K562 (cell line): ENCODE measurements around the gene NTRK3. TPM values are rescaled to one million over a fixed set of nuclear protein-coding genes. Genes with fewer than 3 reads are reported as not detected.

Experiments
- ATF1 ChIP-seq, 2 experiments: fragments of 450-650 bp in 1 of 2; IDR thresholded peaks; 2 replicates each; pipeline ENCODE4 v1.6.1; 2016; ENCODE audit warnings: missing compliant biosample characterization in 1 of 2, missing genetic modification characterization in 1 of 2
- BHLHE40 ChIP-seq: IDR thresholded peaks from 2 replicates; pipeline ENCODE4 v1.6.1; 2011; ENCODE audit warnings: low read length, improper control_type of control experiment
- BRCA1 ChIP-seq, 2 experiments: fragments of 450-650 bp in 1 of 2; sonication (generic) in 1 of 2; formaldehyde crosslinking in 1 of 2; IDR thresholded peaks; 2 replicates each; pipeline versions ENCODE4 v1.5.0 to v1.6.1; 2017 to 2020; ENCODE audit warnings: mild to moderate bottlenecking in 1 of 2, missing genetic modification reagents in 1 of 2
- CBFB ChIP-seq: sonication (generic); formaldehyde crosslinking; IDR thresholded peaks from 2 replicates; pipeline ENCODE4 v1.4.0; 2020; ENCODE audit warnings: mild to moderate bottlenecking, missing genetic modification reagents
- CREB3 ChIP-seq: fragments of 450-650 bp; conservative IDR thresholded peaks from 2 replicates; pipeline ENCODE4 v1.6.1; 2016; ENCODE audit warnings: missing genetic modification characterization, low read depth, mild to moderate bottlenecking, missing compliant biosample characterization, moderate library complexity
- E4F1 ChIP-seq: fragments of 250-450 bp; sonication (Bioruptor Pico); IDR thresholded peaks from 2 replicates; pipeline ENCODE4 v1.5.0; 2021; ENCODE audit warnings: mild to moderate bottlenecking, borderline replicate concordance
- HDAC1 ChIP-seq, 2 experiments: fragments of 450-650 bp; IDR thresholded peaks; 2 replicates each; pipeline ENCODE4 v1.6.1; 2016 to 2017; ENCODE audit warnings: inconsistent platforms in 1 of 2, mild to moderate bottlenecking in 1 of 2, moderate library complexity in 1 of 2
- KAT7 ChIP-seq: sonication (generic); formaldehyde crosslinking; IDR thresholded peaks from 2 replicates; pipeline ENCODE4 v1.8.0; 2022; ENCODE audit warnings: missing genetic modification reagents, mild to moderate bottlenecking, borderline replicate concordance
- RERE ChIP-seq: sonication (generic); formaldehyde crosslinking; IDR thresholded peaks from 2 replicates; pipeline ENCODE4 v1.8.0; 2023; ENCODE audit warnings: missing genetic modification reagents, mild to moderate bottlenecking, borderline replicate concordance
- RFX1 ChIP-seq: fragments of 450-650 bp; IDR thresholded peaks from 2 replicates; pipeline ENCODE4 v1.6.1; 2016; ENCODE audit warnings: mild to moderate bottlenecking, moderate library complexity
- RNF2 ChIP-seq: sonication (generic); IDR thresholded peaks from 2 replicates; pipeline ENCODE4 v1.6.1; 2016
- TBP ChIP-seq: optimal IDR thresholded peaks from 2 replicates; pipeline ENCODE3; 2011; ENCODE audit warnings: low read depth, low read length, improper control_type of control experiment
- TFAM ChIP-seq: fragments of 250-450 bp; sonication (Bioruptor Pico); conservative IDR thresholded peaks from 2 replicates; pipeline ENCODE4 v1.5.0; 2021; ENCODE audit warnings: mild to moderate bottlenecking, moderate library complexity
- THRAP3 ChIP-seq: fragments of 450-650 bp; IDR thresholded peaks from 2 replicates; pipeline ENCODE4 v1.6.1; 2016; ENCODE audit warnings: mild to moderate bottlenecking, inconsistent platforms, borderline replicate concordance
- XRCC4 ChIP-seq: IDR thresholded peaks from one replicate; pipeline ENCODE4 v1.6.1; 2011; ENCODE audit not compliant: insufficient read depth, insufficient read length; ENCODE audit errors: extremely low read depth
- ZNF324 ChIP-seq: fragments of 250-450 bp; sonication (Bioruptor Pico); IDR thresholded peaks from 2 replicates; pipeline ENCODE4 v1.4.0; 2020; ENCODE audit warnings: mild to moderate bottlenecking
- ZNF644 ChIP-seq: fragments of 200-800 bp; sonication (Bioruptor generic); IDR thresholded peaks from 2 replicates; pipeline ENCODE4 v1.6.1; 2016; ENCODE audit warnings: low read depth, missing genetic modification characterization, missing compliant biosample characterization
- polyA plus RNA-seq, 8 experiments: library from polyadenylated mRNA; depleted of rRNA in 4 of 8; stranded (reverse) in 5 of 8; unstranded in 3 of 8; fragments of >200 nt; fragmentation: Nextera tagmentation in 2 of 8; fragmentation: Illumina TruSeq in 1 of 8; extraction: Ambion mirVana in 2 of 8; extraction: Trizol in 1 of 8; gene quantifications; 2 replicates each; pipeline versions ENCODE4 v1.2.1 to v1.2.3, GENCODE V29; 2011 to 2014; ENCODE audit warnings: inconsistent platforms in 1 of 8, missing spikeins in 1 of 8
- total RNA-seq, 7 experiments: library from RNA; depleted of rRNA in 6 of 7; stranded (reverse); fragments of >200 nt in 6 of 7; fragmentation: Illumina TruSeq in 2 of 7; extraction: Trizol in 2 of 7; gene quantifications; 2 replicates each; pipeline versions ENCODE4 v1.2.1 to v1.2.3, GENCODE V29; 2011 to 2021; ENCODE audit warnings: low replicate concordance in 1 of 7
- TF ChIP-seq, protein P1 (sequence below), 2 experiments: fragments of 250-450 bp in 1 of 2; fragments of 450-650 bp in 1 of 2; sonication (Bioruptor Pico) in 1 of 2; IDR thresholded peaks; 2 replicates each; pipeline versions ENCODE4 v1.6.1 to v1.8.0; 2016 to 2021; ENCODE audit warnings: mild to moderate bottlenecking in 2 of 2, moderate library complexity in 2 of 2, missing compliant biosample characterization in 1 of 2, missing genetic modification characterization in 1 of 2

The NTRK3 gene
- total and polyA plus RNA-seq, 9 of the 15 experiments (the other 6 are each of a cell fraction or from before 2014, with no cell fraction given): 0.11 to 0.13 TPM; not detected in 7

- TF ChIP-seq BRCA1 (IDR thresholded peaks at IDR 0.05): no peak
- TF ChIP-seq BRCA1 (CRISPR knock-in tag; IDR thresholded peaks at IDR 0.05): no peak
- no peak for TF ChIP-seq CREB3 (tag)
- TF ChIP-seq THRAP3: no peak
- TF ChIP-seq, protein P1, sequence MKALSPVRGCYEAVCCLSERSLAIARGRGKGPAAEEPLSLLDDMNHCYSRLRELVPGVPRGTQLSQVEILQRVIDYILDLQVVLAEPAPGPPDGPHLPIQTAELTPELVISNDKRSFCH (CRISPR knock-in tag; IDR thresholded peaks at IDR 0.05): no peak
- TF ChIP-seq, protein P1 (tag; IDR thresholded peaks at IDR 0.05): no peak
- TF ChIP-seq E4F1: no peak
- no peak for TF ChIP-seq ATF1 (CRISPR knock-in tag; IDR thresholded peaks at IDR 0.05)
- no peak for TF ChIP-seq ATF1 (tag; IDR thresholded peaks at IDR 0.05)
- TF ChIP-seq KAT7 (CRISPR knock-in tag): no peak
- TF ChIP-seq RNF2: no peak
- no peak for TF ChIP-seq ZNF324 (CRISPR knock-in tag)
- no peak for TF ChIP-seq HDAC1 (IDR thresholded peaks at IDR 0.05)
- no peak for TF ChIP-seq RFX1
- no peak for TF ChIP-seq RERE (CRISPR knock-in tag)
- TF ChIP-seq TBP: no peak
- no peak for TF ChIP-seq CBFB
- no peak for TF ChIP-seq XRCC4
- TF ChIP-seq ZNF644 (tag): no peak
- TF ChIP-seq TFAM (CRISPR knock-in tag): no peak
- peak; percentile 34; the same call in 1 of the 2 replicates for TF ChIP-seq BHLHE40
These were observed 9.7 kb downstream of the NTRK3 start (continued) for GRCh38 chr15:88246666-88247446.
